NCI-H2196 (cell line): ENCODE measurements around the gene PRKX.
"Not testable (repeated sequence)": the region's sequence is repeated elsewhere in the genome, so short reads cannot be mapped to it uniquely, and the experiment has no call there.

ENCODE experiments used
- DNase-seq: peaks from one replicate; lab custom pipeline; 2025; ENCODE audit not compliant: unreplicated experiment; lab: John Stamatoyannopoulos, UW

PRKX gene

GRCh38 chrX:3585719-3586118 is 127.7 kb downstream of the PRKX start:
- DNase-seq = no peak

GRCh38 chrX:3584415-3584996 is 128.9 kb downstream of the PRKX start:
- no peak for DNase-seq

- no peak for DNase-seq
Observed at GRCh38 chrX:3582451-3582850, 131.0 kb downstream of the PRKX start.

- DNase-seq = no peak
Observed at GRCh38 chrX:3581609-3582108, 131.8 kb downstream of the PRKX start.

GRCh38 chrX:3577551-3577950 is 135.9 kb downstream of the PRKX start:
- DNase-seq = no peak

- no peak for DNase-seq
Observed at GRCh38 chrX:3576886-3577501, 136.5 kb downstream of the PRKX start.

GRCh38 chrX:3567686-3568085 is 145.8 kb downstream of the PRKX start:
- no peak for DNase-seq

- no peak for DNase-seq
Observed at GRCh38 chrX:3563451-3563850, 150.0 kb downstream of the PRKX start.

- not testable (repeated sequence) for DNase-seq
Observed at GRCh38 chrX:3560010-3560409, 153.4 kb downstream of the PRKX start.
